WERI-Rb-1 (cell line): Measurements from ENCODE around the gene CFAP68.
"Not testable (repeated sequence)": the region's sequence is repeated elsewhere in the genome, so short reads cannot be mapped to it uniquely, and the experiment has no call there.

Source experiments
- DNase-seq: peaks from one replicate; pipeline ENCODE4 v3.0.0-alpha.2; 2020
- H3K27ac ChIP-seq: fragments of 250-450 bp; sonication (Bioruptor Pico); 2 replicates; pipeline ENCODE4 v1.5.1; 2020; ENCODE audit warnings: mild to moderate bottlenecking, moderate library complexity
- H3K27me3 ChIP-seq: fragments of 250-450 bp; sonication (Bioruptor Pico); 2 replicates; pipeline ENCODE4 v1.5.1; 2021; ENCODE audit warnings: mild to moderate bottlenecking, low read depth, moderate library complexity; ENCODE audit not compliant: insufficient read depth, severe bottlenecking
- H3K36me3 ChIP-seq: fragments of 250-450 bp; sonication (Bioruptor Pico); 2 replicates; pipeline ENCODE4 v1.5.1; 2020; ENCODE audit warnings: mild to moderate bottlenecking, moderate library complexity
- H3K4me3 ChIP-seq: 2 replicates; pipeline ENCODE4 v1.5.1; 2011; ENCODE audit warnings: low read depth, mild to moderate bottlenecking, control low read depth, low read length
- H3K9me3 ChIP-seq: fragments of 250-450 bp; sonication (Bioruptor Pico); 2 replicates; pipeline ENCODE4 v1.5.1; 2021; ENCODE audit warnings: mild to moderate bottlenecking, moderate library complexity; ENCODE audit not compliant: severe bottlenecking
- CTCF ChIP-seq: IDR thresholded peaks from 2 replicates; pipeline ENCODE4 v1.5.1; 2011; ENCODE audit warnings: low read depth, mild to moderate bottlenecking, control low read depth, inconsistent platforms, low read length

CFAP68 gene

GRCh38 chr11:111926505-111927391 lies 47.4 kb downstream of the CFAP68 start:
- DNase-seq: peak; percentile 96
- H3K27ac ChIP-seq: peak overlapping the region; percentile 87
- H3K9me3 ChIP-seq: no peaks in the 10 kb centered on the region
- peak overlapping the region; percentile 46 for H3K4me3 ChIP-seq
- H3K36me3 ChIP-seq: no peaks in the 10 kb centered on the region
- no peak for TF ChIP-seq CTCF
- H3K27me3 ChIP-seq: no peaks in the 10 kb centered on the region

GRCh38 chr11:111930472-111930871 lies 51.1 kb downstream of the CFAP68 start:
- Histone ChIP-seq H3K27ac (no peak overlapping the region), H3K36me3 (no peaks in the 10 kb centered on the region), H3K27me3 (no peaks in the 10 kb centered on the region), H3K9me3 (no peaks in the 10 kb centered on the region), H3K4me3 (no peak overlapping the region)
- TF ChIP-seq CTCF: no peak
- no peak for DNase-seq

GRCh38 chr11:111932611-111932950 lies 53.2 kb downstream of the CFAP68 start:
- DNase-seq: no peak
- no peak overlapping the region for H3K27ac ChIP-seq
- TF ChIP-seq CTCF: no peak
- no peak overlapping the region for H3K4me3 ChIP-seq
- H3K9me3 ChIP-seq: no peaks in the 10 kb centered on the region
- no peaks in the 10 kb centered on the region for H3K36me3 ChIP-seq
- H3K27me3 ChIP-seq: no peaks in the 10 kb centered on the region

GRCh38 chr11:111933176-111933575 lies 53.8 kb downstream of the CFAP68 start:
- H3K27ac ChIP-seq, H3K36me3 ChIP-seq, H3K4me3 ChIP-seq, H3K27me3 ChIP-seq, DNase-seq, H3K9me3 ChIP-seq: not testable (repeated sequence)

GRCh38 chr11:111933872-111934271 lies 54.5 kb downstream of the CFAP68 start:
- no peaks in the 10 kb centered on the region for H3K9me3 ChIP-seq
- H3K36me3 ChIP-seq: peaks cover 4% of the 10 kb centered on the region; the same call in 1 of the 2 replicates
- H3K4me3 ChIP-seq: no peak overlapping the region
- H3K27ac ChIP-seq: no peak overlapping the region
- TF ChIP-seq CTCF: no peak
- H3K27me3 ChIP-seq: no peaks in the 10 kb centered on the region
- no peak for DNase-seq

GRCh38 chr11:111934306-111934705 lies 55.0 kb downstream of the CFAP68 start:
- Histone ChIP-seq H3K36me3 (peaks cover 8% of the 10 kb centered on the region; the same call in 1 of the 2 replicates), H3K9me3 (no peaks in the 10 kb centered on the region), H3K27me3 (no peaks in the 10 kb centered on the region), H3K4me3 (no peak overlapping the region), H3K27ac (no peak overlapping the region)
- no peak for DNase-seq
- TF ChIP-seq CTCF: no peak
